Ascending aorta (tissue), 2 donors: ENCODE results near the gene FGF23. TPM values are rescaled to one million over a fixed set of nuclear protein-coding genes. Genes with fewer than 3 reads are reported as not detected.

Experiments
- DNase-seq, 2 donors: peaks; one replicate each; pipeline ENCODE4 v3.0.0-alpha.2; 2019; ENCODE audit warnings: low spot score in 2 of 2
- H3K27ac ChIP-seq, 2 donors: fragments of 200-600 bp; sonication (generic); one replicate each; pipeline ENCODE4 v1.5.1; 2016 to 2017; ENCODE audit warnings: mild to moderate bottlenecking in 1 of 2
- H3K27me3 ChIP-seq: fragments of 200-600 bp; sonication (generic); one replicate; pipeline ENCODE4 v1.5.1; 2017
- H3K36me3 ChIP-seq, 2 donors: fragments of 200-600 bp; sonication (generic); one replicate each; pipeline ENCODE4 v1.5.1; 2016
- H3K4me1 ChIP-seq, 2 donors: fragments of 200-600 bp; sonication (generic); one replicate each; pipeline ENCODE4 v1.5.1; 2016 to 2017; ENCODE audit warnings: mild to moderate bottlenecking in 1 of 2
- H3K4me3 ChIP-seq, 2 donors: fragments of 200-600 bp; sonication (generic); one replicate each; pipeline ENCODE4 v1.5.1; 2016 to 2017; ENCODE audit warnings: mild to moderate bottlenecking in 1 of 2
- H3K9me3 ChIP-seq, 2 donors: fragments of 200-600 bp; sonication (generic); one replicate each; pipeline ENCODE4 v1.5.1; 2016
- intact Hi-C: fragments of 100-400 bp; cut with DNase I; formaldehyde crosslinking; loops from one replicate; pipeline ENCODE4 v1.15.1; 2023
- total RNA-seq: library from RNA; depleted of rRNA; stranded (reverse); fragments of >200 nt; gene quantifications from one replicate; pipeline ENCODE4 v1.1.0, GENCODE V29; 2016
- TF ChIP-seq, protein P1 (sequence below), 3 experiments: fragments of 200-600 bp in 2 of 3; fragments of 450-650 bp in 1 of 3; sonication (generic) in 2 of 3; IDR thresholded peaks; one replicate each; pipeline ENCODE4 v1.5.1; 2016 to 2019; ENCODE audit warnings: antibody characterized with exemption in 3 of 3, mild to moderate bottlenecking in 1 of 3, moderate library complexity in 1 of 3

FGF23 gene
- total RNA-seq, 1 donor from 2014 or later: not detected

DNA sequence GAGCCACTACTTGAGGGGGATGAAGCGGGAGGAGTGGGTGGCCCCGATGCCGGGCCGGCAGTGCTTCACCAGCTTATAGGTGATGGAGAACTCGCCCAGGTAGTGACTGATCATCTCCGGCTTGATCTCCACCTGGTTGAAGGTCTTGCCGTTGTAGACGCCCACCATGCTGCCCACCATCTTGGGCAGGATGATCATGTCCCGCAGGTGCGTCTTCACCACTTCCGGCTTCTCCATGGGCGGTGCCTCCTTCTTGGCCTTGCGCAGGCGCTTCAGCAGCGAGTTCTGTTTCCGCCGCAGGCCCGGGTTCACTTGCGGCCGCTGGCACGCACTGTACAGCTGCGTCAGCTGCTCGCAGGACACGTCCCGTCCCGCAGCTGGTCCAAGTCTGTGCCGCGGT, 55.1 kb downstream of the FGF23 start:
- TF ChIP-seq, protein P1, sequence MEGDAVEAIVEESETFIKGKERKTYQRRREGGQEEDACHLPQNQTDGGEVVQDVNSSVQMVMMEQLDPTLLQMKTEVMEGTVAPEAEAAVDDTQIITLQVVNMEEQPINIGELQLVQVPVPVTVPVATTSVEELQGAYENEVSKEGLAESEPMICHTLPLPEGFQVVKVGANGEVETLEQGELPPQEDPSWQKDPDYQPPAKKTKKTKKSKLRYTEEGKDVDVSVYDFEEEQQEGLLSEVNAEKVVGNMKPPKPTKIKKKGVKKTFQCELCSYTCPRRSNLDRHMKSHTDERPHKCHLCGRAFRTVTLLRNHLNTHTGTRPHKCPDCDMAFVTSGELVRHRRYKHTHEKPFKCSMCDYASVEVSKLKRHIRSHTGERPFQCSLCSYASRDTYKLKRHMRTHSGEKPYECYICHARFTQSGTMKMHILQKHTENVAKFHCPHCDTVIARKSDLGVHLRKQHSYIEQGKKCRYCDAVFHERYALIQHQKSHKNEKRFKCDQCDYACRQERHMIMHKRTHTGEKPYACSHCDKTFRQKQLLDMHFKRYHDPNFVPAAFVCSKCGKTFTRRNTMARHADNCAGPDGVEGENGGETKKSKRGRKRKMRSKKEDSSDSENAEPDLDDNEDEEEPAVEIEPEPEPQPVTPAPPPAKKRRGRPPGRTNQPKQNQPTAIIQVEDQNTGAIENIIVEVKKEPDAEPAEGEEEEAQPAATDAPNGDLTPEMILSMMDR (IDR thresholded peaks at IDR 0.05): no peak
- Histone ChIP-seq H3K27ac (no peak overlapping the region), H3K27me3 (no peaks in the 10 kb centered on the region), H3K36me3 (no peaks in the 10 kb centered on the region), H3K4me1 (peaks cover 4% of the 10 kb centered on the region in 2 donors), H3K9me3 (no peaks in the 10 kb centered on the region), H3K4me3 (no peak overlapping the region)
- intact Hi-C loops: loop anchor here (5.0 kb wide), 1 partner anchor 213 kb away; the partner anchor contains the start of gene RAD51AP1
- no peak for DNase-seq

DNA sequence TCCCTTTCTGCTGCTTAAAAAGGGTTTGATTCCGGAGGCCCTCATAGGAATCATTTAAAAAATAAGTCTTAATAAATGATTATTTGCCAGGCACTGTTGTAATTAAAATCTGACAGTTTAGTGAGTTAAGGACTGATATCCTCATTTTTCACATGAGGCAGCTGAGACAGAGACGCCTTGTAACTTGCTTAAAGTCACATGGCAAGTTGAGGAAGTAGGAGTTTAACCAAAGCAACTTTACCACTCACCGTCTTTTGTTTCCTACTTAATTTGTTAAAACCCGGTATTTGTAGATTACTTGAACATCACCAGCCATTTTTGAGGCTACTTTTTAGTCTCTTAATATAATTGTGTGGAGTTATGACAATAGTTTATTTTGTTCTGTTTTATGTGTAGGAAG, 56.1 kb downstream of the FGF23 start:
- Histone ChIP-seq H3K4me3 (no peak overlapping the region), H3K9me3 (no peaks in the 10 kb centered on the region), H3K4me1 (peaks cover 4% of the 10 kb centered on the region in 2 donors), H3K36me3 (no peaks in the 10 kb centered on the region), H3K27ac (no peak overlapping the region), H3K27me3 (no peaks in the 10 kb centered on the region)
- TF ChIP-seq, protein P1 (IDR thresholded peaks at IDR 0.05): no peak
- intact Hi-C loops: loop anchor here (5.0 kb wide), 1 partner anchor 214 kb away; the partner anchor contains the start of gene RAD51AP1
- DNase-seq: no peak

DNA sequence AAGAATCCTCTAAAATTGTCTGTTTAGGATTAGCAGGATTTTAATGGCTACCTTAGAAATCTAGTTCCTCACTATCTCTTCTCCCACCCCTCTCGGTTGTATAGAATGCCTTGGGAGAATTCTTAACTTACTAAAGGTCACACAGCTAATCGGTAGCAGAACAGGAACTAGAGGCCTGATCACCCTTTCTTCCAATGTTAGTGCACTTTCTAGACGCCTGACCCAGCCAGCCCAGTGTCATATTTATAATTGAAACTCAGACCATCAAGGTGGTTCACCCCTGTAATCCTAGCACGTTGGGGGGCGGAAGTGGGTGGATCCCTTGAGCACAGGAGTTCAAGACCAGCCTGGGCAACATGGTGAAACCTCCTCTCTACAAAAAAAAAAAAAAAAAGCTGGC, 56.8 kb downstream of the FGF23 start:
- DNase-seq: no peak
- Histone ChIP-seq H3K4me1 (peaks cover 4% of the 10 kb centered on the region in 2 donors), H3K9me3 (no peaks in the 10 kb centered on the region), H3K36me3 (no peaks in the 10 kb centered on the region), H3K27ac (no peak overlapping the region), H3K4me3 (peak overlapping the region in 1 of 2 donors; percentile 88), H3K27me3 (no peaks in the 10 kb centered on the region)
- TF ChIP-seq, protein P1 (IDR thresholded peaks at IDR 0.05): no peak
- intact Hi-C loops: loop anchor here (5.0 kb wide), 1 partner anchor 215 kb away; the partner anchor contains the start of gene RAD51AP1

DNA sequence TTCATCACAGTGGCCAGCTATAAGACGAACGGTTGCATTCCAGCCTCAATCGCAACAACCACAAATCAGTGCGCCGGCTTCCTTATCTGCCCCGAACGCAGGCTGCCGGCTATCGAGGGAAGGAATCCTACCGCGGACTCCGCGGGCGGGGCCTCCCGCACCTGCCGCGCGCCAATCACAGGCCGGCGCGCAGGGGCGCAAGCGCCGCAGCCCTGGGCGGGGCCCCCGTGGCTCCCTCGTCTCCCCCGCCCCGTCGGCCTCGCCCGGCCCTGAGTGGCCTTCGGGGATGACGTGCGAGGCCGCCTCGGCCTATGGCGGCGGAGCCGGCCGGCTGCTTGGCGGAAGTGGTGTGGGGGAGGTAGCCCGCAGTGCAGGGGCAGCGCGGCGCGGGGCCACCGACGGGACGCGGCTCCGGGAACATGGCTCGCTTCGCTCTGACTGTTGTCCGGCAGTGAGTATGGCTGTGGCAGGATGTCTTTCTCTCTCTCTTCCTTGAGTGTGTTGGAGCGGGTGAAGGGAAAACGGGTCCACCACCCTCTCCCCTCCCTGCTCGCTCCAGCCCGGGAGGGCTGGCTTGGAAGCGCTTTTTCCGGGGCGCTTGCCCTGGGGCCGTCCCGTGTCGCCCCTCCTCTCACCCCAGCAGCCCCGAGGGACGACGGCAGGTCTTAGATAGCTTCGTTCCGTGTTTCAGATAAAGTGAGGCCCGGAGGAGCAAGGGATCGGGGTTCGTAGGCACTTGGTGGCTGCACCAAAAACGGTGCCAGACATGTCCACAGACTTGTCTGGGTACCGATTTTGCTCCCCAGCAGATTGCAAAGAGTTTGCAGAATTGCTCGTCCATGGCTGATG, 58.4 kb downstream of the FGF23 start, which contains the start of gene TIGAR:
TIGAR (plus strand) TSS at position 361 of the 849 bp plus-strand sequence; CDS start at position 420, 59 bp downstream.
- TF ChIP-seq, protein P1 (IDR thresholded peaks at IDR 0.05): no peak
- intact Hi-C loops: loop anchor here (1.0 to 5.0 kb wide), 5 partner anchors 52 to 448 kb away; partner anchors contain the start of genes AKAP3, NDUFA9, PARP11 and RAD51AP1

GRCh38 chr12:4320497-4320852, 59.0 kb downstream of the FGF23 start:
- H3K4me3 ChIP-seq: peak overlapping the region; percentile 84 to 88
- no peaks in the 10 kb centered on the region for H3K36me3 ChIP-seq
- peaks cover 4% of the 10 kb centered on the region in 2 donors for H3K4me1 ChIP-seq
- TF ChIP-seq, protein P1 (IDR thresholded peaks at IDR 0.05): no peak
- intact Hi-C loops: loop anchor here (2.0 to 5.0 kb wide), 3 partner anchors 52 to 328 kb away; partner anchors contain the start of genes AKAP3, NDUFA9 and RAD51AP1
- DNase-seq: no peak
- peak overlapping the region; percentile 74 to 93 for H3K27ac ChIP-seq
- no peaks in the 10 kb centered on the region for H3K9me3 ChIP-seq
- no peaks in the 10 kb centered on the region for H3K27me3 ChIP-seq

More for the DNA sequence above, 58.4 kb downstream of the FGF23 start, which contains the start of gene TIGAR:
- peak; percentile 84 to 96 for DNase-seq
- H3K36me3 ChIP-seq: no peaks in the 10 kb centered on the region
- peaks cover 4% of the 10 kb centered on the region in 2 donors for H3K4me1 ChIP-seq
- peak within 1 kb of the TSS; percentile 76 to 93 for H3K27ac ChIP-seq
- H3K9me3 ChIP-seq: no peaks in the 10 kb centered on the region
- H3K4me3 ChIP-seq: peak within 1 kb of the TSS; percentile 84 to 88
- no peaks in the 10 kb centered on the region for H3K27me3 ChIP-seq

Other genes with a start within 250 kb of the FGF23 start
- gene CCND2, start 106.0 kb downstream of the FGF23 start, total RNA-seq: 150 TPM
- gene TIGAR, start 58.5 kb downstream of the FGF23 start, total RNA-seq: 4.4 TPM
- gene FGF6, start 66.1 kb upstream of the FGF23 start, total RNA-seq: not detected
- gene RAD51AP1, start 159.2 kb upstream of the FGF23 start, total RNA-seq: not detected
- 60.7 TPM for gene DYRK4, start 182.5 kb upstream of the FGF23 start, total RNA-seq